NCI-H1105 treated with DMSO at 0.1 percent for 48 hours (cell line): ENCODE results near the gene KIF23.

Experiments
- DNase-seq: peaks from one replicate; lab custom pipeline; 2025; lab: John Stamatoyannopoulos, UW

KIF23 gene

DNA sequence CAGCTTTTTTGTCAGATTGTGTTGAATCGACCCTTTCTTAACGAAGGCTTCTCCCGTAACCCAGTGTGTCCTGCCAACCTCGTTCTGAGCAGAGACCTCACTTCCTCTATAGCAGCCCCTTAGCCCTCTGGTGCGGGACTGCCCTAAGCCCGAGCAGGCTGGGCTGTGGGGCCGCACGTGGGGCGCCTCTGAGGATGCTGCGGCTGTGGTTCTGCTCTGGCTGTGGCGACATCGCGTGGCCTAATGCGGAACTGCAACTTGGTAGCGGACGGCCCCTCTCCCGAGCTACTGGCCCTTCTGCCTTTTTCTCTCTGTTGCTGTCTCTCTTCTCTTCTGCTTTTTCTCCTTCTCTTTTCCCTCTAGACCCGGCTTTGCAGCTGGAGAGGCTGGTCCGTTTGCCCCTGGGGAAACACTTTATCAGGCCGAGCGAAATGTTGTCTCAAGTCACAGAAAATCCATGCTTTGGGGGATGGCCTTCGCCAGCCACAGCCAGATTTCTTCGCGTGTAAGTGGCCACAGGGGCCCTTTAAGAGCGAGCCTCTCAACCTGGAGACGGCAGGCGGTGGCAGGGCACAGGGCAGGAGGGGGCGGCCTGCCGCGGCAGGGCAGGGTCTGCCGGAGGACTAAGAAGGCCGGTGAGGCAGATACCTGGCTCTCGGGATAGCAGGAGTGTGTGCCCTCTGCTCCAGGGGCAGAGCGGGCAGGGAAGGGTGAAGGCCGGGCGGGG is 19.4 kb upstream of the KIF23 start:
- peak; percentile 51 for DNase-seq

DNA sequence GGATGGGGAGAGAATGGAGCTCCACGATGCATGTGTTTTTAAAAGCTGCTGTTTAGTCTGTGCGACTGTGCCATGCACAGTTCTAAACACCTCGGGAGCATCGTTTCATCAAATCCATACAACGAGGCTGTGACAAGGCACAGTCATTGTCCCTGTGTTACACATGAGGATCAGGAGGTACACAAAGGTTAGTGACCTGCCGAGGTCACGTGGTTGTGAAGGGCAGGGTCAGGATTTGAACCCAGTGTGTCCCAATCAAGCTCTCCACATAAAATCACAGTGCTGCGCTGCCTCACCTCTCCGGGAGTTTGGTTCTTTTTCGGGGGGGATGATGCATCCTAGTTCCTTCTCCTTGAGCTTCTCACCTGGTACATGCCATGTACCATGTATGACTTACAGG is 18.7 kb upstream of the KIF23 start:
- DNase-seq: no peak

DNA sequence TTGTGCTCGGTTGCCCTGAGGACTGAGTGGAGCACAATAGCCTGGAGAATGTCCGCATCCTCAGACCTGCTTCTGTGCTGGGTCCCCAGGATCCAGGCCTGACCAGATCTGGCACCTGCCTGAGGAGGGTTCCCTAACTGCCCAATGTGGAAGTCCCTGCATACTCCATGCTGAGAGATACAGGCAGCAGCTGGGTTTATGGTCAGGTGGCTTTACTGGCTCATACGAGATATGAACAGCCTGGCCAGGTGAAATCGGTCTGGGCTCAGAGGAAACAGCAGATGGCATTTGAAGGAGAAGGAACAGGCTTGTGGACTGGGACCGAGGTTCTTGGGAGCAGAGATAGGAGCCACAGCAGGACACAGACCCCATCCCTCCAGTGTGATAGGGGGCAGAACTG is 18.2 kb upstream of the KIF23 start:
- DNase-seq: no peak

DNA sequence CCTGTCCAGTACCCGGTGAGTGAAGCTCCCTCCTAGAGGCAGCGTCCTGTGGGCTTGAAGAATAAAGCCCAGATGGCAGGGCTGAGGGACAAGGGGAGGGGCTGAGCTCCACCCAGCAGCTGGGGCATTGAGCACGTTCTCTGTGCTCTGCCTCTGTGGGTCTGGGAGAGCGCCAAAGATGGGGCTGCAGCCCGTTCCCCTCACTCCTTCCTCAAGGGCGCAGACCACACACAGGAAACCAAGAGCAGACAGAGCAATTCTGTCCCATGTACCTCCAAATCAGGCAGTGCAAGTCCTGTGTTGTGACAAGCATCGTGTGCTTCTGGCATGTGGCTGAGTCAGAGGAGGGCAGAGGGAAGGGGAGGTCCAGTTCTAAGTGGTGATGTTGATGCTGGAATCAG is 15.7 kb upstream of the KIF23 start:
- no peak for DNase-seq

DNA sequence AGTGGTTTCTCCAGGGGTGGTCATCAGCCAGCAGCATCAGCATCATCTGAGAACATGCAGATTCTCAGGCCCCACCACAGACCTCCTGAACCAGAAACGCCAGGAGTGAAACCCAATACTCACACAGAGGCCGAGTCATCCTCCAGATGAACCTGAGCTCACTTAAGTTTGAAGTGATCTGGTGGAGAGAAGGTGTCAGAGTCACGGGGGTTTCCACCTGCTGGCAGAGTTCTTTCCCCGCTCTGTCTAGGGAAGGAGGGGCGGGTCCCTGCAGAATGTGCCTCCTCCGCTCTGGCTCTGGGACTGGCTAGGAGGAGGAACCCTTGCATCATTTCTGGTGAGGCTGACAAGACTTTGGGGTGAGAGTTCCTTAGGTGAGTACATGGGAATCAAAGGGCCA is 13.3 kb upstream of the KIF23 start:
- no peak for DNase-seq

- DNase-seq: no peak
Observed at GRCh38 chr15:69402816-69403215, 11.3 kb upstream of the KIF23 start.

- DNase-seq: no peak
Observed at GRCh38 chr15:69403594-69403993, 10.6 kb upstream of the KIF23 start.

DNA sequence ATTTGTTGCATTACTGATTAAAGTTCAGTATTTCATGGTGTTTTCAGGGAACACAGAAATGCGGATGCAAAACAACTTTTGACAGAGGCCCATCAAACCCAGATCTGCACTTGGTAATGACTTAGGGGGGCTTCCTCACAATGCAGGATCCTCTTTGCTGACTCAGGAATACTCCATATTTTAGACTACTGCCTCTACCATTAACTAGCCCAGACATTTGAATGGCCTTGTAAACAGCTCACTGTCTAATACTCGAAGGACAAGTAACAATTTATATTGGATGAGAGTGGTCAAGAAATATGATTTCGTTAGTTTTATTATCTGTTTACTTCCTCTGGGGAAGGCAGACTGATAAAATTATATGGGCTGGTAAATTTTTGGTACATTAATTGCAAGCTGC is 9.0 kb upstream of the KIF23 start:
- DNase-seq: no peak

GRCh38 chr15:69407719-69408400 is 6.3 kb upstream of the KIF23 start:
- DNase-seq: no peak

- DNase-seq: no peak
Observed at GRCh38 chr15:69408841-69409240, 5.3 kb upstream of the KIF23 start.

DNA sequence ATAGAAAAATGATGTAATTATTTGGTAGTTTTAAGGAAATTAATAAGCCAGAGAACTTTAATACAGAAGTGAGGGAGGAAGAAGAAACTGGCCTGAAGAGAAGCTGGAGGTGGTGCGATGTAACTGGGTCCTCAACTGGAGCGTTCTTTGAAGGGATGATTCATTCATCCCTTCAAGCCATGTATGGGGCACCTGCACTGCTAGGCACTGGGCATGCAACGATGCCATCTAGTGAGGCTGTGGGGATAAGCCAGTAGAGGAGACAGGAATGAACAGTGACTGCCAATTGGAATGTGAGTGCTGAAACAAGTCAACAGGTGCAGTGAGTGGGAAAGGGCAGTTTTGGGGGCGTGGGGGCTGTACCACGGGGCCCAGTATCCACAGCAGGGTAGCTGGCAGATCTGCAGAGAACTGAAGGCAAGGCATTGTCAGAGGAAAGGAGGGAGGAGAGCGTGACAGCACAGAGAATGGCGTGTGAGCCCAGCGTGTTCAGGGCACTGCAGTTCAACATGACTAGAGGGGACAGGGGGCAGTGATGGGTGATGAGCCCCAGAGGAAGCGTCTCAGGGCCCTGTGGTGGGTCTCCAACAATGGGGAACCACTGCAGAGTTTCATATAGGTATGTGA is 3.8 kb upstream of the KIF23 start:
- peak; percentile 28 for DNase-seq

GRCh38 chr15:69412274-69412673 is 1.9 kb upstream of the KIF23 start:
- DNase-seq: no peak

- DNase-seq: no peak
Observed at GRCh38 chr15:69412701-69413100, 1.4 kb upstream of the KIF23 start.

DNA sequence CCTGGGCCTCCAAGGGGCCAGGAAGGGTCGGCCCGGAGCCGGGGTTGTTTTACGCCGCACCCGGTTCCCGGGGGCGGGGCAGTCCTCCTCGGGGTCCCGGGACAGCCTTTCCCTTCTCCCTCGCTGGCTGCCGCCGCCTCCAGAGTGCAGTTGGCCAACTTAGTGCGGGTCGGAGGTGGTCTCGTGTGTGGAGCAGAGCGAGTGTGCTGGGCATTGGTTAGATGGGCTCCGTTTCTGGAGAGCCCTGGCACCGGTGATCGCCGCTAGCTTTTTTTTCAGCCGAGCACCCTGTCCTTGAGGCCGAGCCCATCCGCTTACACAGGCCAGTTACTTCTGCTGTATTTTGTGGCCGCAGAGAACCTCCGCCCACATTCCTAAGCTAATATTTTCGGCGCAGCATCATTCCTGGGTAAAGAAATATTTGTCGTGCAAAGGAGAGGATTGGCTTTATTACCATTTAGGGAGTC is 585 bp downstream of the KIF23 start:
- peak; percentile 58 for DNase-seq

- DNase-seq: no peak
Observed at GRCh38 chr15:69415381-69415780, 1.2 kb downstream of the KIF23 start.

DNA sequence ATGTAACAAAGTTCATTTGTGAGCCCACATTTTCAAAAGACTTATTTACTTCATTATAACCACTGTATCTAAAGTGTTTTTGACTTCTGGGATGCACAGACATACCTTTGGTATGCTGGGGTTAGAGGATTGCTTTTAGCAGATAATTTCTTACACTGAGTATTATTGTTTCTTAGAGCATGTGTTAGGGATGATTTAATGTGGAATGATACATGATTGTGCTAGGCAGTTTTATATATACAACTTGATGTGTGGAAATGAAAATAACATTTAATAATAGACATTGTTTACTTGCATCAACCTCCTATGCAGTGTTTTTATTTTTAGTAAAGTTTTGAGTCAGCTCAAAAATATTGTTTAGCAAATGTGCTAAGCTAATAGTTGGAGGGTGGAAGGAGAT is 3.4 kb downstream of the KIF23 start:
- DNase-seq: no peak

GRCh38 chr15:69421498-69421897 is 7.3 kb downstream of the KIF23 start:
- DNase-seq: no peak

DNA sequence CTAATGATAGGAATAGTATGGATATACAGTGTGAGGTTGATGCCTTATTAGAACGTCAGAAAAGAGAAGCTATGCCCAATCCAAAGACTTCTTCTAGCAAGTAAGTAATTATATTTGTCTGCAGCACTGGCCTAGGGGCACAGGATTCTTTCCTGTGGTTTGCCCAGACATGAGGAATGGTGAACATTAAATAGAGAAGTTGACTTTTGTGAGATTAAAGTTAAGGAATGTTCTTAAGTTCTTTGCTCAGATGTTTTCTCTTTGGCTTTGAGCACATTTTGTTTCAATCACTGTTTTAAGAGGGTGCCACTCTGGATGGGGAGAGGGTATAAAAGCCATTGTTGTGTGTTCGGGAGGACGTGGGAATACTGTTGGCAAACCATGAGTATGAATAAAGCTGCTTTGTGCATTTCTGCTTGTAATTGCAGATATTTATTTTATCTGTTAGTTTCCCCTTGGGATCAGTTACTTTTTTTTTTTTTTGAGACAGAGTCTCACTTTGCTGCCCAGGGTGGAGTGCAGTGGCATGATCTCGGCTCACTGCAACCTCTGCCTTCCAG is 8.3 kb downstream of the KIF23 start:
- DNase-seq: no peak

GRCh38 chr15:69424001-69424400 is 9.9 kb downstream of the KIF23 start:
- no peak for DNase-seq

DNA sequence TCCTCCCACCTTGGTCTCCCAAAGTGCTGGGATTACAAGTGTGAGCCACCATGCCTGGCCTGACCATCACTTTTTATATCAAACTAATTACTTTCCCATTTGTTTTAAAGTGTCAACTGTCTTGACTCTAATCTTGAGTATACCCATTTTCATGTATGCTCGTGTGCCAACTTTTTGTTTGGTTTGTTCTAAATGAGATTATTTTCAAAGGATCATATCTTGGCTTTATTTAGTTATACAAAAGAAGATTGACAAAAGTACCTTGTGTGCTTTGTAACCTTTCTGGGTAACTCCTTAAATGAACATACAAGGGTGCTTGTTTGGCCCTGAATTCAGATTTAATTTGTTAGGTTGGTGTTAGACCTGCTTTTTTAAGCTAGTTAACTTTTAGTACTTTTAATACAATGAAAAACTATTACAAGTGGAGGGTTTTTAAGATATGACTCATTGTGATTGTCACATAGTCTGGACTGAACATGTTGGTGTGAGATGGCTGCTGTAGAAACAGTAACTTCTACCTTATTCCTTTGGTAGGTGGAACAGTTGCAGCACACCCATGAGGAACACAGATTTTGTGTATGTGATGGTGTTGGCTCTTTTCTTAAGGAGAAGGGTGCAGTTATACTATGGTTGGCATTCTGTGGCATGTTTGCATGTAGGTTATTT is 10.7 kb downstream of the KIF23 start:
- no peak for DNase-seq

DNA sequence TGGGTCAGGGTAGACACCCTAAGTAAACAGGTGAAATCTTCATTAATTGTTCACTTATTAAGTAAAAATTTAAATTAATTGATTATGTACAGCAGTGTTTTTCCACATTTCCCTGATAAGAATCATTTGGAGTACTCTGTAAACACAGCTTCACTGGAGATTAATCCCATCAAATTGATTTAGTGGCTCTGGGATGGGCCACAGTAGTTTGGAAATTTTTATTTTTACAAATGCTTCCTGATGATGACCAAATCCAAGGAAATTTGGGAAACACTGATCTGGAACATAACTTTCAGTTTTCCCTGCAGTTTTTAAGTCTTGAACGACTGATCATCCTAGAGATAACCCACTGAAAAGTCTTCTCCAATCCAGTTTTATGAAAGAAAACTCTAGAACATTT is 19.7 kb downstream of the KIF23 start:
- no peak for DNase-seq

DNA sequence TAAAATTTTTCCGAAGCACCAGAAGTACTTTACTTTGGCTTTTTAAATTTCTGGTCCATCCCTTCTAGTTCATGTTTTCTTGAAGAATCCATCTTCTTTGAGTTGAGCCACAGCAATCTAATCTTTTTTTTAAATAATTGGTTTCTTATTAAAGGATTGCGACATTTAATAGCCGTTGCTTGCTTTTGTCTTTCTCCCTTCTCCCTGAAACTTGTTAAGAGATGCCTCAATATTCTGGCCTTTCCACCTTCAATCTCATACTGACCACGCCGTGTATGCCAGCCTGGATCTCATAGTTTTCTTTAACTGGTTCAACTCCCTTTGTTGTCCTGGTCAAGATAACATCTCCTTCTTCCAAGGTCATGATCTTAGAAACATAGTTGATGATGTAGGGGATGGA is 20.1 kb downstream of the KIF23 start:
- DNase-seq: no peak
